GM11168 (cell line): ENCODE results near the gene SPATA31A3.
"Not testable (repeated sequence)": the region's sequence is repeated elsewhere in the genome, so short reads cannot be mapped to it uniquely, and the experiment has no call there.

Experiments used
- in situ Hi-C: fragments of 300-500 bp; cut with MboI; formaldehyde crosslinking; loops from one replicate; pipeline ENCODE4 v1.12.0; 2022; ENCODE audit warnings: low sequenced_read_pairs; ENCODE audit not compliant: unreplicated experiment

Gene SPATA31A3

DNA sequence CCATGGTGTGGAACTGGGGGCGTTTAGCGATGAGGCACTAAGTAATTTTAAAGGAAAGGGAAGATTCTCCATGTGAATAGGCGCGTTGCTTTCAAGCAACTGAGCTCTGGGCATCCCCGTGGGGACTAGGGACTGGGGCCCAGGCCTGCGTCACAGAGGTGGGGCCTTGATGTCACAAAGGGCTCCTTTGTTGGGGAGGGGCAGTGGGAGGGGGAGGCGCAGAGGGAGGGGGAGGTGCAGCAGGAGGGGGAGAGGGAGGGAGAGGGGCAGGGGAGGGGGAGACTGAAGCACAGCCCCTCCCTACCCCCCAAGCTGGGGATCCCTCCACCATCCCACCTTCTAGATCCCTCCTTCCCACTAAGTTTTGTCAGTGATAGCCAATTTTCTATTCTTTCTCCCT is at the start of gene SPATA31A3:
SPATA31A3 (minus strand) TSS at position 101 of the 400 bp plus-strand sequence; CDS start at position 72, 29 bp downstream.
- in situ Hi-C loops, result not testable (repeated sequence)

GRCh38 chr9:66952576-66952975 is 39.8 kb downstream of the SPATA31A3 start:
- in situ Hi-C loops, result not testable (repeated sequence)

- in situ Hi-C loops, result not testable (repeated sequence)
Measured at GRCh38 chr9:66942400-66943155, 49.8 kb downstream of the SPATA31A3 start.

GRCh38 chr9:66939878-66940830 is 52.2 kb downstream of the SPATA31A3 start:
- in situ Hi-C loops, result not testable (repeated sequence)

- in situ Hi-C loops, result not testable (repeated sequence)
Measured at GRCh38 chr9:66938322-66938721, 54.0 kb downstream of the SPATA31A3 start.

DNA sequence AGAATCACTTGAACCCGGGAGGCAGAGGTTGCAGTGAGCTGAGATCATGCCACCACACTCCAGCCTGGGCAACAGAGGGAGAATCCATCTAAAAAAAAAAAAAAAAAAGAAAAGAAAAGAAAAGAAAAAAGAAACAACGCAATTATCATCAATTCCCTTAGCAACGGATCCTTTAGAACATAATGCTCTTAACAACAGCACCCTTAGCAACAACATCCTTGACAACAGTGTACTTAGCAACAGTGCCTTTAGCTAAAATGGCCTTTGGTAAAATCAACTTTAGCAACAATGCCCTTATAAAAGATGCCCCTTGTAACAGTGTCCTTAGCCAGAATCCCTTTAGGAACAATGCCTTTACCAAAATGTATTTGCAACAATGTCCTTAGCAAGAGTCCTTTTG is 54.7 kb downstream of the SPATA31A3 start:
- in situ Hi-C loops, result not testable (repeated sequence)
